Inflammatory macrophage treated with lipopolysaccharide for 4 hours (primary cell): ENCODE data around the gene SH3BGRL3.
"Not testable (repeated sequence)": the region's sequence is repeated elsewhere in the genome, so short reads cannot be mapped to it uniquely, and the experiment has no call there.

ENCODE experiments used
- DNase-seq: peaks from one replicate; pipeline ENCODE4 v3.0.0-alpha.2; 2020

The SH3BGRL3 gene

DNA sequence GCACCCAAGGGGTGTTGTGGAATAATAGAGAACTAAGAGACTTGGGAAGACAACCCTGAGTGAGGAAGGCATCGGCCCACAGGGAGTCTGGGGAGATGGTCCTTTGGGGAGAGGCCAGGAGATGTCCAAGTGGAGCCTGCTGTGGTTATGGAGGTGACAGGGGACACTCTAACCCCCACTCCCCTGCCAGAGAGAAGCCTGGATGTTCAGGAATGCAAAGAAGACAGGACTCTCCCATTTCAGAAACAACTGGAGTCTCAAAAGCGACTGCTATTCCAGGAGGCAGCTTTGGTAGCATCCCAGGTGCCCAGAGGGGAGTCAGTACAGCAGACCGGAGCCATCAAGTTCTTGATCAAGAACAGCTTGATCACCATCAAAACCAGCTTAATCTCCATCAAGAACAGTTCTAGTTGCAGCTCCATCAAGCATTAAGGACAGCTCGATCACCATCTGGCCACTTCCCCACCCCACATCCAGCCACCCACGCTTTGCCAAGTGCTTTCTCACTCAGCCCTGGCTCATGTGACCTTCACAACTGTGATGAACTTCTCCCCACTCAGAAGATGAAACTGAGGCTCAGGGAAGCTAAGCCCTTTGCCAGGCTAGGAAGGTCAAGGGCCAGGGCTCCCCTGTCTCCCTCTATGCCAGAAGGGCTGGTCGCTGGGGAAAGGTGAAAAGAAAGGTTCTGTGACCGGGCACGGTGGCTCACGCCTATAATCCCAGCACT, 38.6 kb downstream of the SH3BGRL3 start:
- peak; percentile 93 for DNase-seq

DNA sequence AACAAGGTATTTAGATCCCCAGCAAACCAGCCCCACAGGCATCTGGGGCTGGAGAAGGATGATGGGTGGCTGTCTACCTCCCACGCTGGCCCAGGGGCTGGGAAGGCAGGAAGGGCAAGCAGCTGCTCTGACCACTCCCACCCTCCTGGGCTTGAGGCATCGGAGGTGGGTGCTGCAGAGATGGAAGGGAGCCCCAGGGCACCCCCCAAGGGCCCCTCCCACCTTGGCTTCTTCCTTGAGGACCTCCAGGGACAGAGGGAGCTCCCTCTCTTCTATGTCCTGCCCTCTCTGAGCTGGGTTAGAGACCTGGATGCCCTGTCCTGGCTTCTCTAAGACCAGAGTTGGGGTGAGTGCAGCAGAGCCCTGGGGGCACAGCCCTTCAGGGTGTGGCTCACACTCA, 41.0 kb downstream of the SH3BGRL3 start:
- DNase-seq = no peak

DNA sequence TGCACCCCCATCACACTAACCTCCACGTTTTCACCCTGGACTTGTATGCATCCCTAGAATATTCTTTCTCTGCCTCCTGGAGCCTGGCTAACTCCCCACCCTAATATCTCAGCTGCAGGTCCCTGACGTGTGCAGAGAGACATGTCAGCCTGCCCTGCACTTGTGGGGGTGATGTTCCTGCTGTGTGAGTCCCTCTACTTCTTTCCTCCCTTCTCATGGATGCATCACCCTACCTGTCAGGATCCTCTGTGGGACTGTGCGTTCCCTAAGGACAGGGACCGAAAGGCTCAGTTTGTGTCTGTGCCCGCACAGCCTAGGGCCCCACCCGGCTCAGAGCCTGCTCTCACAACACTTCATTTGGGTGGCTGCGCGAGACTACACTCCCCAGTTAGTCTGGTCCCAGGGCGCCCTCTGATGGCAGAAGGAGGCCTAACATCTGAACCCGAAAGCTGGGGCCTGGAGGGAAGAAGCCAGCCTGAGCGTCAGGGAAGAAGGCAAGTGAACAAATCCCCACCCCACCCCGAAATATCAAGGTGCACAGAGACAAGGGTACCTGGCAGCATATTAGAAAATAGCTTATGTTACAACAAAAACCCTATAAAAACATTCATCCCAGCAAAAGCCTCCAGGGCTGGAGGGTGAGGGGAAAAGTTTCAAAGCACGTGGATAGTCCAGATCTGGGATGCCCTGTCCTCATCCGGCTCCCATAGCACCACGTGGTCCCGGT, 41.6 kb downstream of the SH3BGRL3 start:
- peak; percentile 89 for DNase-seq

DNA sequence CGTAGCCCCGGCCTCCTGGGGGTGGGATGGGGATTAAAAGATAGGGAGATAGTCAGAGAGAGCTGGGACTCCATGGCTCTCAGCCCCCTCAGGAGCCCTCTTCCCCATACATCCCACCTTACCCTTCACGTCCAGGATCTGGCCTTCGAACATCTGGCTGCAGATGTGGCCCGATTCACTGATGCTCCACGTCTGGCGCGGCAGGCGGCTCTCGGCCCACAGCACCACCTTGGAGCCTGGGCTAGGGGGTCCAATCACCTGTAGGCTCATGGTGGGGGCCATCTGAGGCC, 42.1 kb downstream of the SH3BGRL3 start:
- no peak for DNase-seq

DNA sequence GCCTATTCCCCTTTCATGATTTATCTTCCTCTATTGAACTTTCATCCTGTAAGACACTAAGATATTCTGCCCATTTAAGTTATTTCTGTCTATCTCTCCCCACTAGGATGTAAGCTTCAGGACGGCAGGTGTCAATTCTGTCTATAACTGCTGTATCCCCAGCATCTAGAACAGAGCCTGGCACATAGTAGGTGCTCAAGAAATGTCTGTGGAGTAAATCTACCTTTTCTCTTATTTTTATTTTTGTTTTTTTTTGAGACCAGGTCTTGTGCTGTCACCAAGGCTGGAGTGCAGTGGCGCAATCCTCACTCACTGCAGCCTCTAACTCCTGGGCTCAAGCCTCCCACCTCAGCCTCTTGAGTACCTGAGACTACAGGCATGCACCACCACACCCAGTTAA, 43.5 kb downstream of the SH3BGRL3 start:
- DNase-seq = no peak

DNA sequence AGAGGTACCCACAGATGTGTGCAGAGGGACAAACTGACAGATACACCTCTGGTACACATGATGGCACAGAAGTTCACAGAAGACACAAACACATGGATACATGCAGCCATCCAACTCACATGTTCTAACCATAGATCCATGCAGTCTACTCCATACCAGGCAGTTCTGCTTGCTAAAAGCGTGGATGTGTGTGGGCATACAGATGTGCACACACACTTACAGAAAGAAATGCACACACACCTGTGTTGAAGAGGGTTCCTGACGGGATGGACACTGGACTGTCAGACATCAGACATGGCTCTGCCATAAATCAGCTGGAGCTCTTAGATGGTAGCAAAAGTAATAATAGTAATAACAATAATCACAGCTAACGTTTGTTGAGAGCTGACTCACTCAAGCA, 44.7 kb downstream of the SH3BGRL3 start:
- DNase-seq = no peak

DNA sequence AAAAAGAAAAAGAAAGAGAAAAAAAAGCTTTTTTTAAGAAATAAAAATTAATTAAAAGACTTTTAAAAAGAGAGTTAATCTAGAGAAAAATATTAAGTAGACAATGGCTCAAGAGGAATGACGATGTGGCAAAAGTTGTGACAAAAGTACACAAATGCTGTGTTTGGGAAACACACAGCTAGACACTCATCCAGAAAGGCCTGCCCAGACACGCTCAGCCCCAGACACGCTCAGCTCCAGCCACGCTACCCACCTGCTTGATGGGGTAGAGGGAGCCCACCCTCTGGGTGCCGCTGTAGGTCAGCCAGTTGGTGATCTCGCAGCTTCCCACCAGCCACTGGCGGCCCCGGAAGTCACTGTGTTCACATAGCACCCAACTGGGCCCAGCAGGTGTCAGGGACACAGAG, 48.1 kb downstream of the SH3BGRL3 start:
- no peak for DNase-seq

DNA sequence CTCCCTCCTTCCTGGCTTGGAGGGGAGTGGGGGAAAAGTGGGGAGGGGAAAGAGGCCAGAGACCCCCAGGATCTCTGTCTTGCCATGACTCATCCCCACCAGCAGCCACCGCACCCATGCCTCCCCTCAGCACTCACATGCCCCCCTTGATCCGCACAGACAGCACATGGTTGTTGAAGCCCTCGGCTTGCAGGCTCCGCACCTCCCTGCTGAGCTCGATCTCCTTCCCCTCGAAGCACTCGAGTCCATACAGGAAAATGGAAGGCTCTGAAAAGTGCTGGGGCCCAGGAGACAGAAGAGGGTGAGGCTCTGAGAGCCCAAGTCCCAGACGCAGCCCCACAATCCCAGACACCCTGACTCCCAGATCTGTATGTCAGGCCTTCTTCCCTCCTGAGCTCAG, 48.7 kb downstream of the SH3BGRL3 start:
- DNase-seq = no peak

DNA sequence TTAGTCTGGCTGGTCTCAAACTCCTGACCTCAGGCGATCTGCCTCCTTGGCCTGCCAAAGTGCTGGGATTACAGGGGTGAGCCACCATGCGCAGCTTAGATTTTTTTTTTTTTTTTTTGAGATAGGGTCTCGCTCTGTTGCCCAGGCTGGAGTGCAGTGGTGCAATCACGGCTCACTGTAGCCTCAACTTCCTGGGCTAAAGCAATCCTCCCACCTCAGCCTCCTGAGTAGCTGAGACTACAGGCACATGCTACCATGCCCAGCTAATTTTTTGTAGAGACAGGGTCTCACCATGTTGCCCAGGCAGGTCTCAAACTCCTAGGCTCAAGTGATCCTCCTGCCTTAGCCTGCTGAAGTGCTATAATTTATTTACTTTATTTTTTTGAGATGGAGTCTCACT, 49.5 kb downstream of the SH3BGRL3 start:
- not testable (repeated sequence) for DNase-seq

DNA sequence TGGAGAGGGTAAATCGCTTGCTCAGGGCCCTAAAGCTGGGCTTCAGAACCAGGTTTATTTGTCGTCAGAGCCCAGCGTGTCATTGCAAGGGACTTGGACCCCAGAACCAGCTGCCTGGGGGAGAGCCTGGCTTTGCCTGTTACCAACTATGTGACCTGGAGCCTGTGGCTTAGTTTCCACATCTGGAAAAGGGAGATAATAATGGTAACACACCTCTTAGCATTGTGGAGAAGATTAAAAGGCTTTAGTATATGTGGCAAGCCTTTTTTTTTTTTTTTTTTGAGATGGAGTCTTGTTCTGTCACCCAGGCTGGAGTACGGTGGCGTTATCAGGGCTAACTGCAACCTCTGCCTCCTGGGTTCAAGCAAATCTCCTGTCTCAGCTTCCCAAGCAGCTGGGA, 50.4 kb downstream of the SH3BGRL3 start:
- DNase-seq = no peak
